ENCODE data around the gene SIK2.
"Not testable (repeated sequence)": the region's sequence is repeated elsewhere in the genome, so short reads cannot be mapped to it uniquely, and the experiment has no call there.

The SIK2 gene

GRCh38 chr11:111762981-111763643 lies 160.9 kb downstream of the SIK2 start:
- DNase-seq = no peak

- no peak for DNase-seq
Measured at GRCh38 chr11:111764621-111765020, 162.4 kb downstream of the SIK2 start.

GRCh38 chr11:111765320-111765983 lies 163.2 kb downstream of the SIK2 start:
- DNase-seq = no peak

- peak; percentile 71 for DNase-seq
Measured at GRCh38 chr11:111765984-111766833, 164.0 kb downstream of the SIK2 start, which contains the start of gene PPP2R1B. TSS of gene PPP2R1B (minus strand) at chr11:111766389. CDS start at chr11:111766361, 28 bp downstream.

GRCh38 chr11:111766834-111767142 lies 164.5 kb downstream of the SIK2 start:
- no peak for DNase-seq

- no peak for DNase-seq
Measured at GRCh38 chr11:111770581-111771134, 168.4 kb downstream of the SIK2 start.

- DNase-seq = not testable (repeated sequence)
Measured at GRCh38 chr11:111771205-111771604, 169.0 kb downstream of the SIK2 start.

- no peak for DNase-seq
Measured at GRCh38 chr11:111772535-111772934, 170.3 kb downstream of the SIK2 start.

GRCh38 chr11:111774955-111775710 lies 172.9 kb downstream of the SIK2 start:
- no peak for DNase-seq

- DNase-seq = no peak
Measured at GRCh38 chr11:111776398-111777093, 174.3 kb downstream of the SIK2 start.

- peak; percentile 14 for DNase-seq
Measured at GRCh38 chr11:111777094-111778046, 175.1 kb downstream of the SIK2 start.

GRCh38 chr11:111778047-111778558 lies 175.9 kb downstream of the SIK2 start:
- DNase-seq = no peak

GRCh38 chr11:111779118-111779517 lies 176.9 kb downstream of the SIK2 start:
- no peak for DNase-seq

All from effector CD4-positive, alpha-beta T cell (primary cell).